ENCODE measurements around the gene GBX1.

Gene GBX1

DNA sequence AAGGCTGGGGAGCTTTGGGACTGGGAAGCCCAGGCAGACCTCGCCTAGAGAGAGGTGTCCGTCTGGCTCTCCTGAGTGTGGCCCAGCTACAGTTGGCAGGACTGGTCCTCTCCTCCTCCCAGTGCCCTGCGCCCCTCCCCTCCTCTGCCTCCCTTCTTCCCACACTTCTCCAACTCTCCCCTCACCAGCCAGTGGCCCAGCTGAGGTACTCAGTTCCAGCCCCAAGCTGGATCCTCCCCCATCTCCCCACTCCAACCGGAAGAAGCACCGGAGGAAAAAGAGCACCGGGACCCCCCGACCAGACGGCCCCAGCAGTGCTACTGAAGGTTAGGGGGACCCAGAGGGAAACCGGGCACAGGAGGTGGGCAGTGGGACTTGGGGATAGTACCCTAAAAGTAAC is 27.7 kb downstream of the GBX1 start:
- DNase-seq (ENCODE audit: low spot score): no peak

DNA sequence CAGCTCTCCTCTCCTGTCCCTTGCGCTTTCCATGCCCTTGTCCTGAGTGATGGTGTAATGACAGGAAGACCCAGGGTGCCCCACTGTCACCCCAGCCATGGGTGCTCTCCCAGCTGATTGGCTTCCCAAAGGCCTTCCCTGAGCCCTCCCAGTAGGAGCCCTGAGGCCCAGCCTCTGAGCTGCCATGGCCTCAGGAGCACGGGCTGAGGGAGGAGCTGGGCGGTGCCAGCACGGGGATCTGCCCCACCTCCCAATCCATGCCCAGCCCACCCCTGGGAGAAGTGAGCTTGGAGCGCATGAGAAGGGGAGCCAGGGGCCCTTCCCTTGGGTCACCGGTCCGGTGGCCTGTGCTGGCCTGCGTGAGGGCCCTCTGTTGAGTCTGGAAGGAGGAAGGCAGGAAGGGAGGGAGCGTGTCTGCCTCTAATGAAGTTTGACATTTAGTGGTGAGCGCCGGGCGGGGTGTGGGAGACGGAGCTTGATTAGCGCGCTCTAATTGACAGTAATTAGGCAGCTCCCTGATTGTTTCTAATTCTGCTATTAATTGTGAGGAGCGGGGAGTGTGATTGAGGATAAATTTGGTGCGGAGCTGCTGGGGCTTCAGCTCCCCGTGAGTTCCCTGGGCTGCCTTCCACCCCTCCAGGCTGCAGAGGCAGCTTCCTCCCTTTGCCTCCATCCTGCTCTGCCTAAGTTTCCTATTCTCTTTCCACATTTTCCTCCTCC is 28.3 kb downstream of the GBX1 start:
- DNase-seq (ENCODE audit: low spot score): no peak

DNA sequence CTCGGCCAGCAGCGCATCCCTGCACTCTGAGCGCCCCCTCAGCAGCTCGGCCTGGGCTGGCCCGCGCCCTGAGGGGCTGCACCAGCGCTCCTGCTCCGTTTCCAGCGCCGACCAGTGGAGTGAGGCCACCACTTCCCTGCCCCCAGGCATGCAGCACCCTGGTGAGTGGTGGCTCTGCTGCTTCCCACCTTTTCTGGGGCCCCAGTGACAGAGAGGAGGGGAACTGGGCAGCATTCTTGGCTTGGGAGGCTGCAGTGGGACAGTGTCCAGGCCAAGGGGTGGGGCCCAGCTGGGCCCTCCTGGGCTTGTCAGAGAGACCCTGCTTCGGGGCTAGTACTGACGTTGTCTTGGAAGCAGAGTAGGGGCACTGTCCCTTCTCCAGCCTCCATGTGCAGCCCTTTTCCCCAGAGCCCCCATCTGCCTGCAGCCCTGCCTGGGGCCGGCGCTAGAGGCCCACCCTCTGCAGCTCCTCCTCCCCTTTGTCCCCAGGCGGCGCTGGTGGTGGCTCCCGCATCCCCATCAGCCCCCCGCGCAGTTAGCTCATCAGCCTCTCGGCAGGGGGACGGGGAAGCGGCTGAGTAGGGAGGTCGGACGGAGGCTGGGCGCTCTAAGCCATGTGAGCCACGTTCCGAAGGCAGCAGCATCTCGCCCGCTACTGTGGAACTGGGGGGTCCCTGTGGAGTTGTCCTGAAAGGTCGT is 29.2 kb downstream of the GBX1 start:
- no peak for DNase-seq (ENCODE audit: low spot score)

DNA sequence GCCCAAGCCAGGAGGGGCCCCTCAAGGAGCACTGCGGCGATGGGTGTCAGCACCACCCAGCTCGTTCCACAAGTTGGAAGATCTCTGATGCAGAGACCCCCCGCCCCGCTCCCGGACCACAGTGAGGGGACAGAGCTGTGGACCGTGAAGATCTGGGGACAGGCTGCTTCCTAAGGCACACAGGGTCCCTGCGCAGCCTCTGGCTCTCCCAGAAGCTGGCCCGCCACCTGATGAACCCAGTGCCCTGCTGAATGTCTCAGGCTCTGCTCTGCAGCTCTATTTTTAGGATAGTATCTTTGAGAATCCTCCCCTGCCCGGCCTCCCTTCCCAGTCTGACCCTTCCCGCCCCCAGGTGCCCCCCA is 29.7 kb downstream of the GBX1 start:
- no peak for DNase-seq (ENCODE audit: low spot score)

DNA sequence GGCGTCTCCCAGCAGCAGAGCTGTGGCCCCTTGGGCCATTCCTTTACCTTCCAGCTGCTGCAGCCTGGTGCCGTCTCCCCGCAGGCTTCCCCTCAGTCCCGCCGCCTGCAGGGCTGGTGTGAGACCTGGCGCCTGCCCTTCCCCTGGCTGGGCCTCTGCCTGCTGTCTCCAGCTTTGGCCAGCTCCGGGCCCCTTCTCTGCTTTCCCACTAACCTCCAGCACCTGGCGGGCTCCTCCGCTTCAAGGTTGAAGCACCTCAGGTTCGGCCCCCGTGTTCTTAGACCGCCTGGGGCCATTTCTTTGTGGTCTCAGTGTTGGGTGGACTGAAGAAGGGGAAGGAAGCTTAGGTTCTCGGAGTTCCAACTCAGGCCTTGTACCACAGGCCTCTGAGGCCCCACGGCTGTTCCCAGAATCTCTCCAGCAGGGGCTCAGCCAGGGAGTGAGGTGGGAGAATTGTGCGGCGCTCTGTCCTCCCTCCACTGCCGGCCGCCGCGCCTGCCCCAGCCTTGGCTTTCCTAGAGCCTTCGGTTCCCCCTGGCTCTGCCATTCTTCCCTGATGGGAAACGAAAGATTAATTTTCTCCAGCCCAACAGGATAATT is 30.3 kb downstream of the GBX1 start:
- no peak for DNase-seq (ENCODE audit: low spot score)

DNA sequence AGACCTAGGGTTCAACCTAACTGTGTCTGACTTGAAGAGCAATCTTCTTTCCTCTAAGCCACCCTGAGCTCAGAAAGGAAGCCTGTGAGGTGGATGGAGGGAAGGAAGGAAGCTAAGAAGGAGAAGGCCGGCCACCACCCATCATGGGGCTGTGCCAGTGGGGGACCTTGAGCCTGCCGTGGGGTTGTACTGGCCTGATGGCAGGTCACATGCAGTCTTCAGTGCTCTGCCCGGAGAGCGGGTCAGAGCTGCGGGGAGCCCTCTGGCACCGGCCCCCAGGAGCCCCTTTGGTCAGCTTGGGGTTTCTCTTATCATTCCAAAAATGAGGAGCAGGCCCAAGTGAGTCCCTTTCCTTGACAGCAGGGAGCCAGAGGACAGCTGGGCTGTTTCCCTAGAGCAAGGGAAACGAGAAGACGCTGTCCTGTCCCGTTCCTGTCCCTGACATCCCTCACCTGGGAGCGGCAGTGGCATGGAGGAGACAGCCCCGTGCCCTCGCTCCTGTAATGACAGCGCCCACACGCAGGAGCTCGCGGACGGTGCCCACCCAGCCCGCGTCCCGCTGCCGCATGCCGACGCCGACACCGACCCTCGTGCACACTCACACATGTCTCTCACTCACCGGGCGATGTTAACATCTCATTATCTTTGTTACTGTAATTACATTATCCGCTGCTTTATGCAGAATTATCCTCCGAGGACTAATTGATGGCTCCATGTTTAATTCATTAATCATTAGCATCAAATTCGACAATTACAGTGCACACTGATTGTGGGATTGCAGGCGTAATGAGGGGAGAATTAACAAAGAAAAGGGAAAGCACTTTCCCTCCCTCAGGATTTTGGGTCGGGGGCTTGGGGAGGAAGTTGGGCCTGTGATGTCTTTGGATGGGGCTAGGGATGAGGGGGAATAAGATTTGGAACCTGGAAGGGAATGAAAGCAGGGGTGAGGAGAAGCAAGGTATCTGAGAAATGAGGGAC is 31.3 kb downstream of the GBX1 start:
- no peak for DNase-seq (ENCODE audit: low spot score)

DNA sequence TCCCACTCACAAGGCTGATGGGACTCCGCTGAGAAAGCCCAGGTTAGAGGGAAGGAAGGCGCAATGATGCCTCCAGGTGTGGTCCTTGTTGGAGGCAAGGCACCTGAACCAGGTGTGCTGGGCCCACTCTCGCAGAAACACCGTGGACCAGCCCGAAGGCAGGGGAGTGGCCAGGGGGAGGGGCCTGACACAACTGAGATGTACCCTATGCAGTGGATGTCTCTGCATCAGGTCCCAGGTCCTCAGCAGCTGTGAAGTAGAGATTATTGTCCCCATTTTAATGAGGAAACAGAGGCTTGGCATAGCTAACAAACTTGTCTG is 32.0 kb downstream of the GBX1 start:
- no peak for DNase-seq (ENCODE audit: low spot score)

DNA sequence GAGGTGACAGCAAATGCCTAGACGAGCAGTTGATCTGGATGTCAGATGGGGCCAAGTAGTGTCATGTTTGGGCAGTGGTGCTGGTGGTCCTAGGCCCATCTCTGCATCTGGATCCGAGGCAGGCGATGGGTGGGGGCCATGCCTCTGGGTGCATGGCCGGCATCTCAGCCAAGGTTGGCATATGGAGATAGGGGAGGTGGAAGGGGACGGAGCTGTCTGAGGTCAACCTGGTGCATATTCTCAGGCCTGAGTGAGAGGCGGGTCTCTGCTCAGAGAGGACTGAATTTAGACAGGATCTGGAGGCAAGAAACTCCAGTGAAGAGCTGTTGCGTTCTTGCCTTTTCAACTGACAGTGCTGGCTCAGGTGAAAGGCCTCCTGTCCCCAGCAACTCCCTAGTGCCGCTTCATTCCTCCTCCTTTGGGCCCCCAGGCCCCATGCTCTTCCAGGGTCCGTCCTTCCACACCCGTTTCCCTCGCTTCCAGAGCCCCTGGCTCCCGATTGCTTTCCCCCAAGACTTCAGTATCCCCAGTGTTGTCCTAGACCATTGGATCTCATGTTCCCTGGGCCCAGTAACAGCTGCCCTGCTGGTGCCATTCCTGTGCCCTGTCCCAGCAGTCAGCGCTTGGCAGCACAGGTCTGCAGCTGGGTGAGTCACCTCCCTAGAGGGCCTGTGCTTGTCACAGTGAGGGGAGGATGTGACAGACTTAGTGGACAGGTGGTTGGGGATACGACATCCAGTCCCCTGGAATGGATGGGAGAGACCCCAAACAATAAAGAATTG is 32.6 kb downstream of the GBX1 start:
- DNase-seq (ENCODE audit: low spot score): no peak

DNA sequence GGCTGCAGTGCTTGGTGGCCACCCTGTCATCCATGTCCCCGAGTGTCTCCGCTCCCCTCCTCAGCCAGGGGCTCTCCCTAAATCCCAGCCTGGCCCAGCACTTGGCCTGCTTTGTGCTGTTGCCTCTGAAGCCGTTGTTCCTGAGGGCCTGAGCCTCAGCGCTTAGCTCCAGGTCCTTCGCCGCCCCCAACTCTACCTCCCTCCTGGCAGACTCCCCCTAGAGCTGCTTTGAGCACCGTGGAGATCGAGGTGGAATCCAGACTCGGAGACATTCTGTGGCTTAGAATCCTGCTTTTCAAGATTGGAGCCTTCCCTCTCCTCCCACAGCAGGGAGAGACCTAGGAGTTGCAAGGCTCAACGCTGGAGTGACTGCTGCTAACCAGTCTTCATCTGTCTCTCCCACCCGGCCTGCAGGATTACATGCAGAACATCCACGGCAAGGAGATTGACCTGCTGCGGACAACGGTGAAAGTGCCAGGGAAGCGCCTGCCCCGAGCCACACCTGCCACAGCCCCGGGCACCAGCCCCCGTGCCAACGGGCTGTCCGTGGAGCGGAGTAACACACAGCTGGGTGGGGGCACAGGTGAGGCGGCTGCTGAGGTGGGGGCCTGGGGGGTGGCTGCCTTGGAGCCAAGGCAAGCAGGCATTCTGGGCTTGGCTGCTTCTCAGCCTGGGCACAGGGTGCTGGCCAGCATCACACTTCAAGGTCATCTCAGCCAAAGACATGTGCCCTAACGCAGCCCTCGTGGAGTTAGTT is 33.3 kb downstream of the GBX1 start:
- DNase-seq (ENCODE audit: low spot score): no peak

DNA sequence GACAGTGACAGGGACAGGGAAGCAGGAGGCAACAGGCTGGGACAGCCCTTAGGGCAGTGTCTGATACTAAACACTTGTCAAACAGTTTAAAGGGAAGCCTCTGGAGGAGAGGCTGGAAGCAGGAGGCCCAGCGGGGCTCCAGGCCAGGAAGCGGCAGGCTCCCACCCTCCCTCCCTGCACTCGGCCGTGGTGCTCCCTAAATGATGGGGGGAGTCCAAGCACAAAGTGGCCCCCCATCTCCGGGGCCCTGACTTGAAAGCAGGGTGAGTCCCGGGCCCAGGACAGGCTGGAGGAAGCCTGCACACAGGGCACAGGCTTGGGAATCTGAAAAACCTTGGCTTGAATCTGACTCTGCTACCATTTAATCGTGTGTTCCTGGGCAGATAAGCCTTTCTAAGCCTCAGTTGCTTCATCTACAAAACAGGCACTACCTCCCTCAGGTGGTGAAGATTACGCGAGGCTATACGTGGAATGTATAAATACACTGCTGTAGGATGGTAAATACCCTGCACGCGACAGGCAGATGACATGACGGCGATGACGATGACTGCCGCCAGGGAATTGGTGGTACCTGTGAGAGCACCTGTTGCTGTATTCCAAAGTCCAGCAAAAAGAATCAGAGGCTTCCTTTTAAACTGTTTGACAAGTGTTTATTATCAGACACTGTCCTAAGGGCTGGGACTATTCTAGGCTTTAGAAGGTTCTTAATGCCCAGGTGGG is 34.1 kb downstream of the GBX1 start:
- DNase-seq (ENCODE audit: low spot score): no peak

DNA sequence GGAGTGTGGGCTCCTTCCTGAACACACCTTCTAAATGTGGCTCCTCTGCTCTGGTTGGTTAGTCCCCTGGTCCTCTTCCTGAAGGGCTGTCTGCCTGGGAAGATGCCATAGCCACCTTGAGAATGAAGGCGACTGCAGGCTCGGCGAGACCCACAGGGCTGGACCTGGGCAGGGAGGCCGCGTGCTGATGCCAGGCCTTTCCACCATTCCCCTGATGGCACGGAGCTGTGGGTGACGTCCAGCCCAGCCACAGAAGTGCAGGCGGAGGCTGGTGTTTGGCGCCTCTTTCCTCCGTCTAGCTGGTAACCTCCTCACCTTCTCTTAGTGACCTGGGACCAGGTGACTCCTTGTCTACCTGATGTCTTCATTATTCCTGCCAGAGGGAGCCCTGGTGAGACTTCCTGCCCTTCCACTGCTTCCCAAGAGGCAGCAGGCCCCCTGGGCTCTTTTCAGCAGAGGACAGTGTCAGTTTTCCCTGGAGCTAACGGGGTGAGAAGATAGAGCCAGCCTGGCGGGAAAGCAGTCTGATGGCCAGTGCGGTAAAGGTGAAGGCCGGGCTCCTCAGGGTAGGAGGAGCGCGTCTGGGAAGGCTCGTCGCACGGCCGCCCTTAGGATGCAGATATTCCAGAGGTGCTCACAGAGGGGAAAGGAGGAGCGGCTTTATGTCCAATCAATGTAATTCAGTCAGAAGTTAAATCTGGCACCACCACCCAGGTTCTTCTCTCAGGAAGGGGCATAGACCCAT is 34.9 kb downstream of the GBX1 start:
- DNase-seq (ENCODE audit: low spot score): no peak

DNA sequence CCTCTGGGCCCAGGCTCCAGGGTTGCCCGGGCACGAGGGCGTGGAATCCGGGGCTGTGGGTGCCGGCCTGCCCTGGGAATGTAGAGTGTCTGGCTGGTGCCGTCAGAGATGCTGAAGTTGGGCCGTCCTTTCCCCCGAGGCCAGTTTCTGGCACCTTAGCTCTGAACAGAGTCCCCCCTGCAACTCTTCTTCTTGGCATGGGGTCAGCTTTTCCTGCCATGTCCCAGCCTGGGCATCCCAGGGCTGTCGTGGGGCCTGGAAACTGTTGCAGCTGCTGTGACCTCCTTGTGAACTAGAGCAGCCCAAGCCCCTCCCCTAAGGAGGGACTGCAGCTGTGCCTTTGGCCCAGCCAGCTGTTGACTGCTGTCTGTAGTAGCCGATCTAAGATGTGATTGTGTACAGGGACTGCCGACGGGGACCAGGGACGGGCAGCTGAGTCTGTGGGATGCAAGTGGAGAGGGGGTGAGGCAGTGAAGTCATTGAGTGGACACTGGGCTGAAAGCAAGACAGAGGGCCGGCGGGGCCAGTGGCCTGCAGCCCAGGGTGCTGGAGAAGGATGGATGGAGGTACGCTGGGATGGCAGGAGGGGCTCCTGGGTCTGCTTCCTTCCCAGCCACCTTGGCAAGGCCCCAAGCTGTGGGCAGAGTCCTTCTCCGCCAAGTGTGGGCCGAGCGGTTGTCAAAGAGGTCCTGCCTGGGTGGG is 35.8 kb downstream of the GBX1 start:
- no peak for DNase-seq (ENCODE audit: low spot score)

DNA sequence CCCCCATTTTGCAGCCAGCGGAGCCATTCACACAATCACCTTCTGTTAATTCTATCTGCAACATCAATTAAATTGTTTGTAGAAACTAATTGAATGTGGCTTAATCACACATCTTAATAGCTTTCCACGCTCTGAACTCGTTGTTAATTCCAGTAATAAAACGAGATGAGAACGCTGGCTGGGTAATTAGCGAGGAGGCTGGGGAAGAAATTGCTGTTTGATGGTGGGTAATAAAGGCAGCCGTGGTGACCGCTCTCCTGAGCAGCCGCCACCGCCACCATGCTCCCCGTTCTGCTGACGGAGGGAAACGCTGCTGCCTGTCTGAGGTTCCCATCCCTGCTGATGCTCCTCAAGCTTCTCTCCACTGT is 36.3 kb downstream of the GBX1 start:
- no peak for DNase-seq (ENCODE audit: low spot score)

DNA sequence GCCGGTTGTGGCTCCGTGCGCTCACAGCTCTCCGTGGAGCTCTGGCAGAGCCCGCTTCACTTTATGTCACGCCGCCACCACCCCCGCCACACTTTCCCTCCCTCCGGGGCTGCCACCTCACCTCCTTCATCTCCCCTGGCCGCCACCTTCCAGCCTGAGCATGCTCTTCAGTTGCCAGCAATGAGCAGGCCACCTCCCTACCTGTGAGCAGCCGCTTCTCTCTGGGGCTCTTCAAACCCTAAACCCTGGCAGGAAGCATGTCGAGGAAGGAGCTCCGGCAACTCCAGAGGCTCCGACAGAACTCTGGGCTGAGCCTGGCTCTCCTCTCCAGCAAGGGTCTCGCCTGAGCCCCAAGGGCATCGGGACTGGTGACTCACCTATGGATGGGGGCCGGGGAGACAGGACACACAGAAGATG is 36.7 kb downstream of the GBX1 start:
- DNase-seq (ENCODE audit: low spot score): no peak

DNA sequence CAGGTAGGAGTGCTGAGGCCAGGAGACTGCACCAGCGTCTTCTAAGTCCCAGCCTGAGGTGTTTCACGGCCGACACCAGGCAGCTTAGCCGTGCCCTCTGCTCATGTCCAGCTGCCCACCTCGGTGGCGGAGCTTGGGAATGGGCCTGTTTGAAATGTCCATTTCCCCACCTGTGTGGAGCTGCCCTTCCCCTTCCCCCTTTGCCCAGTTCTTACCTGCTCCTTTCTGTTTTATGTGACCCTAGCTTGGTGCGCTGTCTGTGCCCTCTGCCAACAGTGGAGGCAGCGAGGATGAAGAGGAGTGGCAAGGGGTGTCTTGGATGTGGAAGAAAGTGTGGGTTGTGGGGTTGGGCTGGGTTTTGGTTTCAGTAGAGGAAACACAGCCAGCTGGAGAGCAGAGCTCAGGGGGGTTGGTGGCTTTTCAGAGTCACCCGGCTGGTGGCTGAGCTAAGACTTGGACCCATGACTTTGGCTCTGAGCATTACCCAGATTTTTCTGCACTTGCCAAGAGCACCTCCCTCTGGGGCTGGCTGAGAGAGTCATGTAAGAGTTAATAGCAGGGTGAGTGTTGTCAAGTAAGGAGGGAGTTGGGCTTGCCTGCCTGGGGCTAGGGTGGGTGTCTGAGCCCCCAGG is 37.4 kb downstream of the GBX1 start:
- DNase-seq (ENCODE audit: low spot score): no peak

DNA sequence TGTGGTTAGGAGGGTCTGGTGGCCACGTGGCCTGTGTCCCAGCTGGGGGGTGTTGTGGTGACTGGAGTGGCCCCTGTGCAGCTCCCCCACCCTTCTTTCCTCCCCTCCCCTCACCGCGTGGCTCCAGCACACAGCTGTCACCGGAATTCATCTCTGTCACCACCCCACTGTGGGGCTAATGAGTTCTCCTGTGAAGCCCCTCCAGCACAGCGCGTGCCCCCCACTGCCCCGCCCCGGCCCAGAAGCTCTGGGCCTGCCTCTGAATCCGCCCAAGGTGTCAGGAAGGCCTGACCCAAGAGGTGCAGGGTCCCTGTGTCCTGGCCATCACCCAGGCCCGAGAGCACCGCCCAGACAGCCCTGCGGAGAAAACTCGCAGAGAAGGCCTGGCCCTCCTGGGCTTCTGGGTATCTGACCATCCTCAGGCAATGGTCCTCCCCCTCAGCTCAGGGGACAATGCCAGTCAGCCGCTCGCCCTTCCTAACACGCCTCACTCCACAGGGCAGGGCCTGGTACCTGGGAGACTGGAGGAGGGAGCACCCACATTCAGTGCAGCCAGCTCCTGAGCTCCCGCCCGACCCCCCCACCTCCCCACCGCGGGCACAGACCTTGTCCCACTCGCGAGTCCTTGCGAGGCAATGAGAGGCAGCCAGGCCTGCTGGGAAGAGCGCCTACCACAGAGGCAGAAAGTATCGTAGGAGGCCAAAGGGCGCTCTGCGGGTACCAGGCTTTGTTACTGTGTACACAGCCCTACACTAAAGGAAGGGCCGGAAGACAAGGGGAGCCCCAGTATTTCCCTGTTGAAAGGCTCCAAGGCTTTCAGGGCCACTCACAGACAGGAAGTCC is 38.2 kb downstream of the GBX1 start:
- DNase-seq (ENCODE audit: low spot score): no peak

DNA sequence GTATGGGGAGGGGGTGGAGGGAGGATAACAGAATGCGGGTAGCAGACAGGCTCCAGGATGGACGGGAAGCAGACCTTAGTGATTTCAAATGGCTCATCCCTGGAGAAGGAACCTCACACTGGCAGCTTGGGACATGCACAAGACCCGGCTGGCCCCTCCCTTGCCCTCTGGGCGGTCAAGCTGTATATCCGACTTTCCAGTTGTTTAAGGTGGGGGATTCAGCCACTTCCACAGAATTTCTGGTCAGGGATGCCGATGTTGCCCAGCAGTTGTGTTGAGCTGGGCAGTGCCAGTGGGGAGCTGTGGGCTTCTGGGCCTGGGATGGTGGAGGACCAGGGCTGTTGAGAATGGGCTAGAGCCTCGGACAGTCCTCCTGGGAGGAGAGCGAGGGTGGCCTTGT is 38.8 kb downstream of the GBX1 start:
- DNase-seq (ENCODE audit: low spot score): no peak

DNA sequence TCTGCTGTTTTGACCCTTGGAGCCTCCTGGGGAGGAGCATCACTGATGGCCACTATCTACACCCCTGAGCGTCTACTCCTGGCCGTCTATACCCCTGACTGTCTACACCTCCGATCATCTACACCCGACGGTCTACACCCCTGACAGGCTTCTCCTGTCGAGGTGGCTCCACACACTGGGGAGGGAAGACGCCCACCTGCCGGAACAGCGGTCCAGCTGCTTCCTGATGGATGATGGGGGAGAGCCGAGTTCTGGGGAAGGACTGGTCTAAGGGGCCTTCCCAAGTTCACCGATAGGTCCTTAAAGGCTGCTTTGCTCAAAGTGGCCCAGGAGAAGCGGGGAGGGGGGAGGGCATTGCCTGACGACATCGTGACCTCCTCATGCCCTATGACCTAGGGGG is 39.4 kb downstream of the GBX1 start:
- DNase-seq (ENCODE audit: low spot score): no peak
